Measurements from ENCODE around the gene PODNL1. TPM values are rescaled to one million over a fixed set of nuclear protein-coding genes. Genes with fewer than 3 reads are reported as not detected.
A peak's percentile ranks its signal among the peaks of the same experiment; 100 is the strongest.

PODNL1 gene
- total RNA-seq (2014; rRNA removed; shearing (Covaris generic)) (0.24 TPM in 1 of 2 replicates, not detected in the other), polyA plus RNA-seq (2016; fragmentation: Nextera tagmentation; extraction: Ambion mirVana) (1.3 TPM in 1 of 2 replicates, not detected in the other)
- long read RNA-seq, partial matches to known transcripts: 0 of 3 reads
- long read RNA-seq, other reads (novel, unspliced or antisense): 1 of 3 reads

DNA sequence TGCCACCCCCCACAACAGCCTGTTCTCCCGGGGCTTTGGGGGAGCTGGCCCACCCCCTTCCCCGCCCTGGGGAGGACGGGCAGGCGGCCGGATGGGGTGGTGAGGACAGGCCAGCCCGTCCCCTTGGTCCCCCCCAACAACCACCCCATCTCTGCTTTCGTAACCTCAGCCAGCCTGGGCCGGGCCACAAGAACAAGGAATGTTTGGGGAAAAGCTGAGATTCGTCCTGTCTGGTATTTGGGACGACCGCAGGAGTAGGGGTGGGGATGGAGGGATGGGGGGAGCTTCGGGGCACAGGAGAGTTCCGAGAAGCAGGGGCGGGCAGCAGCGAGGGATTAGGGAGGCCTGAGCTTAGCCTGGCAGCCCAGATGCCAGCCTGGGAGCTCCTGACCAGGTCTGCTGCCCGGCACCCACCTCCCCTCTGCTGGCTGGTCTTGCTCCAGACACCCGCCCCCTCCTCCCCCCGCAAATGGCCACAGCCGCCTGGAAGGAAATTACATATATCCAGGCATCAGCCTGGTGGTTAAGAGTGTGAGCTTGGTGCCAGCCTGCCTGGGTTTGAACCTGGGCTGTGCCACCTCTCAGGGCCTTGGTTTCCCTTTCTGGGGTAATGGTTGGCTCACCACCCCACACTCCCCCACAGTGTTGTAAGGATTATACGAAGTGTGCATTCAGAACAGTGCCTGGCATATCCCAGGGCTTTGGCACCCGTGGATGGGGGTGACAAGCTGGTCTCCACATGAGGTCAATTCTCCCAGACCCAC, at the start of gene PODNL1:
TSS of gene PODNL1 (minus strand) at position 117 of the 764 bp plus-strand sequence. CDS start 236 bp downstream, outside the sequence.
- Mint-ChIP-seq H3K9me3 (peaks cover 3% of the 10 kb centered on the region; the same call in 2 of the 3 replicates), H3K4me1 (peaks cover 28% of the 10 kb centered on the region), H3K4me3 (peak within 1 kb of the TSS; percentile 26; the same call in 2 of the 3 replicates), H3K27me3 (ENCODE audit: insufficient read depth, low read depth, poor library complexity) (peaks cover 10% of the 10 kb centered on the region), H3K27ac (no peak within 1 kb of the TSS; the same call in 1 of the 2 replicates), H3K36me3 (ENCODE audit: low read depth) (no peaks in the 10 kb centered on the region; the same call in 2 of the 3 replicates)
- H3F3A ChIP-seq (replicated peaks; ENCODE audit: low read depth): peaks cover 15% of the 10 kb centered on the region
- peak within 1 kb of the TSS; percentile 92 for H2AFZ ChIP-seq
- peak within 1 kb of the TSS; percentile 60; the same call in 1 of the 2 replicates for H3K4me2 ChIP-seq
- H3K4me1 ChIP-seq (ENCODE audit: insufficient read depth): peaks cover 14% of the 10 kb centered on the region; the same call in 1 of the 2 replicates
- H3K4me3 ChIP-seq: peak within 1 kb of the TSS; percentile 42; the same call in 1 of the 2 replicates
- no peaks in the 10 kb centered on the region for H3K36me3 ChIP-seq (ENCODE audit: insufficient read depth)
- no peak for TF ChIP-seq NANOG (IDR thresholded peaks at IDR 0.05; ENCODE audit: borderline replicate concordance)
- TF ChIP-seq, protein P1, sequence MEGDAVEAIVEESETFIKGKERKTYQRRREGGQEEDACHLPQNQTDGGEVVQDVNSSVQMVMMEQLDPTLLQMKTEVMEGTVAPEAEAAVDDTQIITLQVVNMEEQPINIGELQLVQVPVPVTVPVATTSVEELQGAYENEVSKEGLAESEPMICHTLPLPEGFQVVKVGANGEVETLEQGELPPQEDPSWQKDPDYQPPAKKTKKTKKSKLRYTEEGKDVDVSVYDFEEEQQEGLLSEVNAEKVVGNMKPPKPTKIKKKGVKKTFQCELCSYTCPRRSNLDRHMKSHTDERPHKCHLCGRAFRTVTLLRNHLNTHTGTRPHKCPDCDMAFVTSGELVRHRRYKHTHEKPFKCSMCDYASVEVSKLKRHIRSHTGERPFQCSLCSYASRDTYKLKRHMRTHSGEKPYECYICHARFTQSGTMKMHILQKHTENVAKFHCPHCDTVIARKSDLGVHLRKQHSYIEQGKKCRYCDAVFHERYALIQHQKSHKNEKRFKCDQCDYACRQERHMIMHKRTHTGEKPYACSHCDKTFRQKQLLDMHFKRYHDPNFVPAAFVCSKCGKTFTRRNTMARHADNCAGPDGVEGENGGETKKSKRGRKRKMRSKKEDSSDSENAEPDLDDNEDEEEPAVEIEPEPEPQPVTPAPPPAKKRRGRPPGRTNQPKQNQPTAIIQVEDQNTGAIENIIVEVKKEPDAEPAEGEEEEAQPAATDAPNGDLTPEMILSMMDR (conservative IDR thresholded peaks at IDR 0.05; ENCODE audit: low read depth in 2 of 2): no peak
- TF ChIP-seq EZH2 (IDR thresholded peaks at IDR 0.05; ENCODE audit: low read depth, unreplicated experiment): no peak
- TF ChIP-seq, protein P2, sequence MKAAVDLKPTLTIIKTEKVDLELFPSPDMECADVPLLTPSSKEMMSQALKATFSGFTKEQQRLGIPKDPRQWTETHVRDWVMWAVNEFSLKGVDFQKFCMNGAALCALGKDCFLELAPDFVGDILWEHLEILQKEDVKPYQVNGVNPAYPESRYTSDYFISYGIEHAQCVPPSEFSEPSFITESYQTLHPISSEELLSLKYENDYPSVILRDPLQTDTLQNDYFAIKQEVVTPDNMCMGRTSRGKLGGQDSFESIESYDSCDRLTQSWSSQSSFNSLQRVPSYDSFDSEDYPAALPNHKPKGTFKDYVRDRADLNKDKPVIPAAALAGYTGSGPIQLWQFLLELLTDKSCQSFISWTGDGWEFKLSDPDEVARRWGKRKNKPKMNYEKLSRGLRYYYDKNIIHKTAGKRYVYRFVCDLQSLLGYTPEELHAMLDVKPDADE (IDR thresholded peaks at IDR 0.05): no peak
- no peak for TF ChIP-seq POLR2AphosphoS5 (IDR thresholded peaks at IDR 0.05; ENCODE audit: low read depth)
- TF ChIP-seq ZNF114 (CRISPR knock-in tag; IDR thresholded peaks at IDR 0.05): no peak
- TF ChIP-seq CREB1 (CRISPR knock-in tag; IDR thresholded peaks at IDR 0.05; ENCODE audit: low read depth): no peak
- TF ChIP-seq JUNB (IDR thresholded peaks at IDR 0.05; ENCODE audit: unreplicated experiment): no peak
- TF ChIP-seq, protein P3, sequence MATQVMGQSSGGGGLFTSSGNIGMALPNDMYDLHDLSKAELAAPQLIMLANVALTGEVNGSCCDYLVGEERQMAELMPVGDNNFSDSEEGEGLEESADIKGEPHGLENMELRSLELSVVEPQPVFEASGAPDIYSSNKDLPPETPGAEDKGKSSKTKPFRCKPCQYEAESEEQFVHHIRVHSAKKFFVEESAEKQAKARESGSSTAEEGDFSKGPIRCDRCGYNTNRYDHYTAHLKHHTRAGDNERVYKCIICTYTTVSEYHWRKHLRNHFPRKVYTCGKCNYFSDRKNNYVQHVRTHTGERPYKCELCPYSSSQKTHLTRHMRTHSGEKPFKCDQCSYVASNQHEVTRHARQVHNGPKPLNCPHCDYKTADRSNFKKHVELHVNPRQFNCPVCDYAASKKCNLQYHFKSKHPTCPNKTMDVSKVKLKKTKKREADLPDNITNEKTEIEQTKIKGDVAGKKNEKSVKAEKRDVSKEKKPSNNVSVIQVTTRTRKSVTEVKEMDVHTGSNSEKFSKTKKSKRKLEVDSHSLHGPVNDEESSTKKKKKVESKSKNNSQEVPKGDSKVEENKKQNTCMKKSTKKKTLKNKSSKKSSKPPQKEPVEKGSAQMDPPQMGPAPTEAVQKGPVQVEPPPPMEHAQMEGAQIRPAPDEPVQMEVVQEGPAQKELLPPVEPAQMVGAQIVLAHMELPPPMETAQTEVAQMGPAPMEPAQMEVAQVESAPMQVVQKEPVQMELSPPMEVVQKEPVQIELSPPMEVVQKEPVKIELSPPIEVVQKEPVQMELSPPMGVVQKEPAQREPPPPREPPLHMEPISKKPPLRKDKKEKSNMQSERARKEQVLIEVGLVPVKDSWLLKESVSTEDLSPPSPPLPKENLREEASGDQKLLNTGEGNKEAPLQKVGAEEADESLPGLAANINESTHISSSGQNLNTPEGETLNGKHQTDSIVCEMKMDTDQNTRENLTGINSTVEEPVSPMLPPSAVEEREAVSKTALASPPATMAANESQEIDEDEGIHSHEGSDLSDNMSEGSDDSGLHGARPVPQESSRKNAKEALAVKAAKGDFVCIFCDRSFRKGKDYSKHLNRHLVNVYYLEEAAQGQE (IDR thresholded peaks at IDR 0.05; ENCODE audit: unreplicated experiment): no peak
- TF ChIP-seq STAT1 (IDR thresholded peaks at IDR 0.05; ENCODE audit: unreplicated experiment): no peak
- no peak for TF ChIP-seq ZNF331 (CRISPR knock-in tag; IDR thresholded peaks at IDR 0.05; ENCODE audit: low read depth)
- TF ChIP-seq, protein P4, sequence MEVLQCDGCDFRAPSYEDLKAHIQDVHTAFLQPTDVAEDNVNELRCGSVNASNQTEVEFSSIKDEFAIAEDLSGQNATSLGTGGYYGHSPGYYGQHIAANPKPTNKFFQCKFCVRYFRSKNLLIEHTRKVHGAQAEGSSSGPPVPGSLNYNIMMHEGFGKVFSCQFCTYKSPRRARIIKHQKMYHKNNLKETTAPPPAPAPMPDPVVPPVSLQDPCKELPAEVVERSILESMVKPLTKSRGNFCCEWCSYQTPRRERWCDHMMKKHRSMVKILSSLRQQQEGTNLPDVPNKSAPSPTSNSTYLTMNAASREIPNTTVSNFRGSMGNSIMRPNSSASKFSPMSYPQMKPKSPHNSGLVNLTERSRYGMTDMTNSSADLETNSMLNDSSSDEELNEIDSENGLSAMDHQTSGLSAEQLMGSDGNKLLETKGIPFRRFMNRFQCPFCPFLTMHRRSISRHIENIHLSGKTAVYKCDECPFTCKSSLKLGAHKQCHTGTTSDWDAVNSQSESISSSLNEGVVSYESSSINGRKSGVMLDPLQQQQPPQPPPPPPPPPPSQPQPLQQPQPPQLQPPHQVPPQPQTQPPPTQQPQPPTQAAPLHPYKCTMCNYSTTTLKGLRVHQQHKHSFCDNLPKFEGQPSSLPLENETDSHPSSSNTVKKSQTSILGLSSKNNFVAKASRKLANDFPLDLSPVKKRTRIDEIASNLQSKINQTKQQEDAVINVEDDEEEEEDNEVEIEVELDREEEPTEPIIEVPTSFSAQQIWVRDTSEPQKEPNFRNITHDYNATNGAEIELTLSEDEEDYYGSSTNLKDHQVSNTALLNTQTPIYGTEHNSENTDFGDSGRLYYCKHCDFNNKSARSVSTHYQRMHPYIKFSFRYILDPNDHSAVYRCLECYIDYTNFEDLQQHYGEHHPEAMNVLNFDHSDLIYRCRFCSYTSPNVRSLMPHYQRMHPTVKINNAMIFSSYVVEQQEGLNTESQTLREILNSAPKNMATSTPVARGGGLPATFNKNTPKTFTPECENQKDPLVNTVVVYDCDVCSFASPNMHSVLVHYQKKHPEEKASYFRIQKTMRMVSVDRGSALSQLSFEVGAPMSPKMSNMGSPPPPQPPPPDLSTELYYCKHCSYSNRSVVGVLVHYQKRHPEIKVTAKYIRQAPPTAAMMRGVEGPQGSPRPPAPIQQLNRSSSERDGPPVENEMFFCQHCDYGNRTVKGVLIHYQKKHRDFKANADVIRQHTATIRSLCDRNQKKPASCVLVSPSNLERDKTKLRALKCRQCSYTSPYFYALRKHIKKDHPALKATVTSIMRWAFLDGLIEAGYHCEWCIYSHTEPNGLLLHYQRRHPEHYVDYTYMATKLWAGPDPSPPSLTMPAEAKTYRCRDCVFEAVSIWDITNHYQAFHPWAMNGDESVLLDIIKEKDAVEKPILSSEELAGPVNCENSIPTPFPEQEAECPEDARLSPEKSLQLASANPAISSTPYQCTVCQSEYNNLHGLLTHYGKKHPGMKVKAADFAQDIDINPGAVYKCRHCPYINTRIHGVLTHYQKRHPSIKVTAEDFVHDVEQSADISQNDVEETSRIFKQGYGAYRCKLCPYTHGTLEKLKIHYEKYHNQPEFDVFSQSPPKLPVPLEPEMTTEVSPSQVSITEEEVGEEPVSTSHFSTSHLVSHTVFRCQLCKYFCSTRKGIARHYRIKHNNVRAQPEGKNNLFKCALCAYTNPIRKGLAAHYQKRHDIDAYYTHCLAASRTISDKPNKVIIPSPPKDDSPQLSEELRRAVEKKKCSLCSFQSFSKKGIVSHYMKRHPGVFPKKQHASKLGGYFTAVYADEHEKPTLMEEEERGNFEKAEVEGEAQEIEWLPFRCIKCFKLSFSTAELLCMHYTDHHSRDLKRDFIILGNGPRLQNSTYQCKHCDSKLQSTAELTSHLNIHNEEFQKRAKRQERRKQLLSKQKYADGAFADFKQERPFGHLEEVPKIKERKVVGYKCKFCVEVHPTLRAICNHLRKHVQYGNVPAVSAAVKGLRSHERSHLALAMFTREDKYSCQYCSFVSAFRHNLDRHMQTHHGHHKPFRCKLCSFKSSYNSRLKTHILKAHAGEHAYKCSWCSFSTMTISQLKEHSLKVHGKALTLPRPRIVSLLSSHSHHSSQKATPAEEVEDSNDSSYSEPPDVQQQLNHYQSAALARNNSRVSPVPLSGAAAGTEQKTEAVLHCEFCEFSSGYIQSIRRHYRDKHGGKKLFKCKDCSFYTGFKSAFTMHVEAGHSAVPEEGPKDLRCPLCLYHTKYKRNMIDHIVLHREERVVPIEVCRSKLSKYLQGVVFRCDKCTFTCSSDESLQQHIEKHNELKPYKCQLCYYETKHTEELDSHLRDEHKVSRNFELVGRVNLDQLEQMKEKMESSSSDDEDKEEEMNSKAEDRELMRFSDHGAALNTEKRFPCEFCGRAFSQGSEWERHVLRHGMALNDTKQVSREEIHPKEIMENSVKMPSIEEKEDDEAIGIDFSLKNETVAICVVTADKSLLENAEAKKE (CRISPR knock-in tag; IDR thresholded peaks at IDR 0.05): no peak
- no peak for TF ChIP-seq EZH2phosphoT487 (IDR thresholded peaks at IDR 0.05; ENCODE audit: unreplicated experiment)
- H3K79me2 ChIP-seq (replicated peaks; ENCODE audit: insufficient read depth): no peaks in the 10 kb centered on the region
- no peak; the same call in 2 of the 3 replicates for ATAC-seq
- no peaks in the 10 kb centered on the region for H3K27me3 ChIP-seq (ENCODE audit: insufficient read depth)
- DNase-seq (ENCODE audit: low spot score): peak; percentile 52
- H3K9me2 ChIP-seq (ENCODE audit: insufficient read depth): no peaks in the 10 kb centered on the region
- H4K20me1 ChIP-seq (replicated peaks; ENCODE audit: insufficient read depth): no peaks in the 10 kb centered on the region
- H3K27ac ChIP-seq (ENCODE audit: low read depth): no peak within 1 kb of the TSS
